K562 (cell line): ENCODE measurements around the gene ZDHHC18. TPM values are rescaled to one million over a fixed set of nuclear protein-coding genes. Genes with fewer than 3 reads are reported as not detected.

ENCODE experiments used
- ATF1 ChIP-seq, 2 experiments: fragments of 450-650 bp in 1 of 2; IDR thresholded peaks; 2 replicates each; pipeline ENCODE4 v1.6.1; 2016; ENCODE audit warnings: missing compliant biosample characterization in 1 of 2, missing genetic modification characterization in 1 of 2
- BACH1 ChIP-seq: fragments of 200-800 bp; sonication (Bioruptor generic); IDR thresholded peaks from 2 replicates; pipeline ENCODE4 v1.6.1; 2016; ENCODE audit warnings: missing genetic modification characterization, missing compliant biosample characterization
- BRD4 ChIP-seq: fragments of 200-600 bp; sonication (generic); IDR thresholded peaks from 2 replicates; pipeline ENCODE4 v1.6.1; 2017; ENCODE audit warnings: inconsistent platforms
- CXXC5 ChIP-seq: fragments of 250-450 bp; sonication (Bioruptor Pico); IDR thresholded peaks from 2 replicates; pipeline ENCODE4 v1.8.0; 2022; ENCODE audit warnings: inconsistent platforms, mild to moderate bottlenecking, moderate library complexity
- E2F3 ChIP-seq: fragments of 250-450 bp; sonication (Bioruptor Pico); IDR thresholded peaks from 2 replicates; pipeline ENCODE4 v1.4.0; 2020; ENCODE audit warnings: mild to moderate bottlenecking
- MBD2 ChIP-seq: sonication (generic); IDR thresholded peaks from 2 replicates; pipeline ENCODE4 v1.6.1; 2016; ENCODE audit warnings: low read depth, borderline replicate concordance
- SRSF7 ChIP-seq: fragments of 200-400 bp; formaldehyde crosslinking; optimal IDR thresholded peaks from 2 replicates; pipeline ENCODE3; 2017; ENCODE audit warnings: mild to moderate bottlenecking, low read depth, low read length
- TRIM24 ChIP-seq, 2 experiments: fragments of 450-650 bp; IDR thresholded peaks; 2 replicates each; pipeline ENCODE4 v1.6.1; 2016
- ZBTB1 ChIP-seq: sonication (generic); formaldehyde crosslinking; IDR thresholded peaks from 2 replicates; pipeline ENCODE4 v1.8.1; 2023; ENCODE audit warnings: missing genetic modification reagents, low read depth, mild to moderate bottlenecking, borderline replicate concordance
- ZNF589 ChIP-seq: fragments of 200-800 bp; sonication (Bioruptor generic); IDR thresholded peaks from 2 replicates; pipeline ENCODE4 v1.6.1; 2016; ENCODE audit warnings: low read depth, missing genetic modification characterization, missing compliant biosample characterization
- polyA plus RNA-seq, 8 experiments: library from polyadenylated mRNA; depleted of rRNA in 4 of 8; stranded (reverse) in 5 of 8; unstranded in 3 of 8; fragments of >200 nt; fragmentation: Nextera tagmentation in 2 of 8; fragmentation: Illumina TruSeq in 1 of 8; extraction: Ambion mirVana in 2 of 8; extraction: Trizol in 1 of 8; gene quantifications; 2 replicates each; pipeline versions ENCODE4 v1.2.1 to v1.2.3, GENCODE V29; 2011 to 2014; ENCODE audit warnings: inconsistent platforms in 1 of 8, missing spikeins in 1 of 8
- total RNA-seq, 7 experiments: library from RNA; depleted of rRNA in 6 of 7; stranded (reverse); fragments of >200 nt in 6 of 7; fragmentation: Illumina TruSeq in 2 of 7; extraction: Trizol in 2 of 7; gene quantifications; 2 replicates each; pipeline versions ENCODE4 v1.2.1 to v1.2.3, GENCODE V29; 2011 to 2021; ENCODE audit warnings: low replicate concordance in 1 of 7
- TF ChIP-seq, protein P1 (sequence below): fragments of 450-650 bp; IDR thresholded peaks from 2 replicates; pipeline ENCODE4 v1.6.1; 2016; ENCODE audit warnings: missing biosample characterization, missing genetic modification characterization
- TF ChIP-seq, protein P2 (sequence below): fragments of 200-800 bp; sonication (Bioruptor generic); IDR thresholded peaks from 2 replicates; pipeline ENCODE4 v1.6.1; 2017; ENCODE audit warnings: missing genetic modification characterization, missing compliant biosample characterization
- TF ChIP-seq, protein P3 (sequence below): sonication (generic); formaldehyde crosslinking; IDR thresholded peaks from 2 replicates; pipeline ENCODE4 v1.8.0; 2022; ENCODE audit warnings: missing genetic modification reagents, mild to moderate bottlenecking, moderate library complexity, borderline replicate concordance
- TF ChIP-seq, protein P4 (sequence below): sonication (generic); formaldehyde crosslinking; IDR thresholded peaks from 2 replicates; pipeline ENCODE4 v1.8.0; 2022; ENCODE audit warnings: mild to moderate bottlenecking, missing genetic modification reagents, borderline replicate concordance
- TF ChIP-seq, protein P5 (sequence below): fragments of 250-450 bp; sonication (Bioruptor Pico); IDR thresholded peaks from 2 replicates; pipeline ENCODE4 v1.4.0; 2020

Gene ZDHHC18
- total and polyA plus RNA-seq, 9 of the 15 experiments (the other 6 are each of a cell fraction or from before 2014, with no cell fraction given) = 0.42 to 35.6 (median 15.8) TPM

DNA sequence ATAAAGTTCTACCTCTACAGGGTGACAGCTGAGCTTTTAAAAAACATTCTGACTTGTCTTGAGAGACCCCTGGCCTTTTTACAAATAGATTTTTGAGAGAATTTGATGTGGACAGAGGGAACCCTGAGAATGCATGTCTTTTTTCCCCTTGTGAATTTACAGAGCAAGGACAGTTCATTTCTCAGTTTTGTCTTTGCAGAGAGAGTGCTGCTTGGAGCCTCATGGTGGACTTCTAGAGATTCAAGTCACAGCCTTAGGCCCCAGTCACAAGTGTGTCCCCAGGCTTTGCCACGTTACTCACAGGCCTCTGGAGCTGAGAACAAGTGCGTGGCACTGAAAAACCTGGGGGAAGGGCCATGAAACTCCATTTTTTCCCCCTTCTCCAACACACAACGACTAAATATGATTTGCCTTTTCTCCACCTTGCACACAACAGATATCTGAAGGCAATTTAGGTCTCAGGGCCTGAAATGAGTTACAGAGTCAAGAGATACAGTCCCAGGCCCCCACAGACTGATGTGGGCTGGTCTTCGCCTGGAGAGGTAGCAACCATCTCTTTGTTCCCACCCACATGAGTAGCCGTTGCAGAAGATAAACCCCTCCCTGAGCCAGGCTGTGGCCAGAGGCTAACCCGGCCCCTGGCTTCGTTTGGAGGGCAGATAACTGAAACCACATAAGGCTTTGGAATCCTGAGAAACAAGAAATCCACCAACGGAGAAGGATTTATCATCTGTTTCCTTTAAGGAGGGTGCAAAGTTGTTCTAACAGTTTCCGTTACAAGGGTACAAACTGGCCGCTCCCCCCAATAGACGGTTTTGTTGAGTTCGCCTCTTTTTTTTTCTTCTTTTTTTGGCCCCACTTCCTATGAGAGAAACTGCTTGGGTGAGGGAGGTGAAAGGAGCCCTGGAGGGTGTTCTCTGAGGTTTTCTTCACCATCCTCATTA lies 39.8 kb upstream of the ZDHHC18 start (continued):
- TF ChIP-seq, protein P1, sequence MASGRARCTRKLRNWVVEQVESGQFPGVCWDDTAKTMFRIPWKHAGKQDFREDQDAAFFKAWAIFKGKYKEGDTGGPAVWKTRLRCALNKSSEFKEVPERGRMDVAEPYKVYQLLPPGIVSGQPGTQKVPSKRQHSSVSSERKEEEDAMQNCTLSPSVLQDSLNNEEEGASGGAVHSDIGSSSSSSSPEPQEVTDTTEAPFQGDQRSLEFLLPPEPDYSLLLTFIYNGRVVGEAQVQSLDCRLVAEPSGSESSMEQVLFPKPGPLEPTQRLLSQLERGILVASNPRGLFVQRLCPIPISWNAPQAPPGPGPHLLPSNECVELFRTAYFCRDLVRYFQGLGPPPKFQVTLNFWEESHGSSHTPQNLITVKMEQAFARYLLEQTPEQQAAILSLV (tag) = no peak
- TF ChIP-seq, protein P2, sequence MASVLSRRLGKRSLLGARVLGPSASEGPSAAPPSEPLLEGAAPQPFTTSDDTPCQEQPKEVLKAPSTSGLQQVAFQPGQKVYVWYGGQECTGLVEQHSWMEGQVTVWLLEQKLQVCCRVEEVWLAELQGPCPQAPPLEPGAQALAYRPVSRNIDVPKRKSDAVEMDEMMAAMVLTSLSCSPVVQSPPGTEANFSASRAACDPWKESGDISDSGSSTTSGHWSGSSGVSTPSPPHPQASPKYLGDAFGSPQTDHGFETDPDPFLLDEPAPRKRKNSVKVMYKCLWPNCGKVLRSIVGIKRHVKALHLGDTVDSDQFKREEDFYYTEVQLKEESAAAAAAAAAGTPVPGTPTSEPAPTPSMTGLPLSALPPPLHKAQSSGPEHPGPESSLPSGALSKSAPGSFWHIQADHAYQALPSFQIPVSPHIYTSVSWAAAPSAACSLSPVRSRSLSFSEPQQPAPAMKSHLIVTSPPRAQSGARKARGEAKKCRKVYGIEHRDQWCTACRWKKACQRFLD (CRISPR knock-in tag) = peak; percentile 84
- TF ChIP-seq, protein P3, sequence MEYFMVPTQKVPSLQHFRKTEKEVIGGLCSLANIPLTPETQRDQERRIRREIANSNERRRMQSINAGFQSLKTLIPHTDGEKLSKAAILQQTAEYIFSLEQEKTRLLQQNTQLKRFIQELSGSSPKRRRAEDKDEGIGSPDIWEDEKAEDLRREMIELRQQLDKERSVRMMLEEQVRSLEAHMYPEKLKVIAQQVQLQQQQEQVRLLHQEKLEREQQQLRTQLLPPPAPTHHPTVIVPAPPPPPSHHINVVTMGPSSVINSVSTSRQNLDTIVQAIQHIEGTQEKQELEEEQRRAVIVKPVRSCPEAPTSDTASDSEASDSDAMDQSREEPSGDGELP (CRISPR knock-in tag) = peak; percentile 67; the same call in 1 of the 2 replicates
- no peak for TF ChIP-seq ATF1 (CRISPR knock-in tag; IDR thresholded peaks at IDR 0.05)
- TF ChIP-seq ATF1 (tag; IDR thresholded peaks at IDR 0.05) = no peak
- TF ChIP-seq ZNF589 (CRISPR knock-in tag) = peak; percentile 92
- TF ChIP-seq TRIM24 (IDR thresholded peaks at IDR 0.05) = peak in 1 of 2 experiments; percentile 46; a peak in 1 of 4 replicates
- TF ChIP-seq ZBTB1 (CRISPR knock-in tag) = no peak
- TF ChIP-seq BACH1 = peak; percentile 62
- no peak for TF ChIP-seq E2F3
- TF ChIP-seq BRD4 = peak; percentile 88
- peak; percentile 52; the same call in 1 of the 2 replicates for TF ChIP-seq CXXC5 (CRISPR knock-in tag)
- TF ChIP-seq, protein P4, sequence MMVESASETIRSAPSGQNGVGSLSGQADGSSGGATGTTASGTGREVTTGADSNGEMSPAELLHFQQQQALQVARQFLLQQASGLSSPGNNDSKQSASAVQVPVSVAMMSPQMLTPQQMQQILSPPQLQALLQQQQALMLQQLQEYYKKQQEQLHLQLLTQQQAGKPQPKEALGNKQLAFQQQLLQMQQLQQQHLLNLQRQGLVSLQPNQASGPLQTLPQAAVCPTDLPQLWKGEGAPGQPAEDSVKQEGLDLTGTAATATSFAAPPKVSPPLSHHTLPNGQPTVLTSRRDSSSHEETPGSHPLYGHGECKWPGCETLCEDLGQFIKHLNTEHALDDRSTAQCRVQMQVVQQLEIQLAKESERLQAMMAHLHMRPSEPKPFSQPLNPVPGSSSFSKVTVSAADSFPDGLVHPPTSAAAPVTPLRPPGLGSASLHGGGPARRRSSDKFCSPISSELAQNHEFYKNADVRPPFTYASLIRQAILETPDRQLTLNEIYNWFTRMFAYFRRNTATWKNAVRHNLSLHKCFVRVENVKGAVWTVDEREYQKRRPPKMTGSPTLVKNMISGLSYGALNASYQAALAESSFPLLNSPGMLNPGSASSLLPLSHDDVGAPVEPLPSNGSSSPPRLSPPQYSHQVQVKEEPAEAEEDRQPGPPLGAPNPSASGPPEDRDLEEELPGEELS (CRISPR knock-in tag) = no peak
- TF ChIP-seq MBD2 = peak; percentile 79; the same call in 1 of the 2 replicates
- TF ChIP-seq, protein P5, sequence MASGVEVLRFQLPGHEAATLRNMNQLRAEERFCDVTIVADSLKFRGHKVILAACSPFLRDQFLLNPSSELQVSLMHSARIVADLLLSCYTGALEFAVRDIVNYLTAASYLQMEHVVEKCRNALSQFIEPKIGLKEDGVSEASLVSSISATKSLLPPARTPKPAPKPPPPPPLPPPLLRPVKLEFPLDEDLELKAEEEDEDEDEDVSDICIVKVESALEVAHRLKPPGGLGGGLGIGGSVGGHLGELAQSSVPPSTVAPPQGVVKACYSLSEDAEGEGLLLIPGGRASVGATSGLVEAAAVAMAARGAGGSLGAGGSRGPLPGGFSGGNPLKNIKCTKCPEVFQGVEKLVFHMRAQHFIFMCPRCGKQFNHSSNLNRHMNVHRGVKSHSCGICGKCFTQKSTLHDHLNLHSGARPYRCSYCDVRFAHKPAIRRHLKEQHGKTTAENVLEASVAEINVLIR (CRISPR knock-in tag) = no peak
- no peak for TF ChIP-seq SRSF7
